DMS53 (cell line): ENCODE results near the gene FANCI.
A peak's percentile ranks its signal among the peaks of the same experiment; 100 is the strongest.
"Not testable (repeated sequence)": the region's sequence is repeated elsewhere in the genome, so short reads cannot be mapped to it uniquely, and the experiment has no call there.

Experiments
- DNase-seq: peaks from one replicate; lab custom pipeline; 2025; lab: John Stamatoyannopoulos, UW

Gene FANCI

DNA sequence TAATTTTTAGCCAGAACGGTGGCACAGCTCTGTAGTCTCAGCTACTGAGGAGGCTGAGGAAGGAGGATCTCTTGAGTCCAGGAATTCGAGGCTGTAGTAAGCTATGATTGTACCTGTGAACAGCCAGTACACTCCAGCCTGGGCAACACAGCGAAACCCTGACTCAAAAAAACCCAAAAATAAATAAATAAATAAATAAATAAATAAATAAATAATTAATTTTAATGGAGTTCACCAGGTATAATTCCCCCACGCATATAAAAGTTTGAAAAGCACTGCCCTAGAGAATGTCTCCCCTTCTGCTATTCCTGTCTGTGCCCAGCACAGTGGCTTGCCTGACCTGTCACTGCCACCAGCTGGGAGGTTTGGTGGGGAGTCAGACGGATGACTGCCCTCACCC lies 18.2 kb upstream of the FANCI start:
- no peak for DNase-seq

DNA sequence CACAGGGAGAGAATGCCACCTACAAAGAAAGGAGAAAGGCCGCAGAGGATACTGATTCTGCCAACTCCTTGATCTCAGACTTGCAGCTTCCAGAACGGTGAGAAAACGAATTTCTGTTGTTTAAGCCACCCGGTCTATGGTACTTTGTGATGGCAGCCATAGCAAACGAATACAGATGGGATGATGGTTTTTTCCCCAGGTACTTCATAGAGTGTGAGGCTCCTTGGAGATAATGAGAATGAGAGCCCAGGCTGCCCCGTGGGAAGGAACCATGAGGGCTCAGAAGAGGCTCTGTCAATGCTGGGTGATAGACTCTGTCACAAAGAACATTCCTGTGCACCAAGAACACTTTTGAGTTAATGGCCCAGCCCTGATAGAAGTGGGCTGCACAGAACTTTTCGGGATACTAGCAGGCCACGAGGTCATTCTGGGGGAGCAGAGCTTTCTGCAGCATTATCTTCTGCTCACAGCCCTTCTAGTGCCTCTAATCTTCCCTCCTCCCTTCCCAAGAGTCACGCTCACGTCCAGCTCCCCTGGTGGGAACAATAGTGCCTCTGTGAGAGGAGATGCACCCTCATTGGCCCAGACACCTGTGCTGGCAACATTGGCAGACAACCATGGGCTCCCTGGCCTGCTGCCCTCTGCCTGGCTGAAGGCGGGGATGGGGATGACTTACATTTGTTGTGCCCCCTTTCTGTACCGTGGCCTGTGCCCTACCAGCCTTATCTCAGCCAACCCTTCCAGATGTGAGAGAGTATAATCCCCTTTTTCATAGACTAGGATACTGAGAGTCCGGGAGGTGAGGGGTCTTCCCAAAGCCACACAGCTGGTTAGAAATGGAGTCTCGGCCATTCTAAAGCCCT lies 17.2 kb upstream of the FANCI start:
- DNase-seq: no peak

DNA sequence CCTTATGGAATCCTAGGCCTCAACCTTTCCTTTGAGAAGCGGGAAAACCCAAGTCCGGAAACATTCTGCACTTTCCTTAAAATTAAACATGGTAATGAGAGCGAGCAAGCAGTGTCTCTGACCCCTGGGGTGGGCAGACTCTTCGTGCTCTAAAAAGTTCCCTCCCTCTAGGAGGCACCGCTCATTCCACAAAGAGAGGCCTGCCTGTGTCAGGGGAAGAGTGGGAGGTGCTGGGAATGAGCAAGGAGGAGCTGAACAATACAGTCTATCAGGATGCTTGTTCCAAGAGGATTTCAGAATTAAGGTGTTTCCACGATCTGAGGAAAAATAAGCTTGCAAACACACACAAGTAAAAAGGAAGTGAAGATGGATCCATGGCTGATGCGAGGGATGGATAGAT lies 16.4 kb upstream of the FANCI start:
- no peak for DNase-seq

DNA sequence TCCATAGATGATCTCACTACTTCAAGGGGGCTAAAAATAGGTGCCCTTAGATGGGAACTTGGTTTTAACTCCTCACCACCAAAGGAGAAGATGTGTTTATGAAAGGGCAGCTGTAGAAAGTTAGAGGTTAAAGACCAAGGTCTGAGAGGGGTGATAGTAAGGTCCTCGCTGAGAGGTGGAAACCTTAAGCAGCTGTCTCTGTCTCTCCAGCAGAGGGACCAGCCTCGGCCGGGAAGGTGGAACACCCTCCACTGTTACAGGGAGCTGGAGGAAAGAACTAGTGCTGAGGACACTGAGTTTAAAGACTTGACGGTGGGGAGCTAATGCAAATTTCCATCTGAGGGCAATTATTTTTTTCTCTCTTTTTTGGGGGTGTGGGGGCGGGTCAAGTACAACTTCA lies 13.5 kb upstream of the FANCI start:
- no peak for DNase-seq

DNA sequence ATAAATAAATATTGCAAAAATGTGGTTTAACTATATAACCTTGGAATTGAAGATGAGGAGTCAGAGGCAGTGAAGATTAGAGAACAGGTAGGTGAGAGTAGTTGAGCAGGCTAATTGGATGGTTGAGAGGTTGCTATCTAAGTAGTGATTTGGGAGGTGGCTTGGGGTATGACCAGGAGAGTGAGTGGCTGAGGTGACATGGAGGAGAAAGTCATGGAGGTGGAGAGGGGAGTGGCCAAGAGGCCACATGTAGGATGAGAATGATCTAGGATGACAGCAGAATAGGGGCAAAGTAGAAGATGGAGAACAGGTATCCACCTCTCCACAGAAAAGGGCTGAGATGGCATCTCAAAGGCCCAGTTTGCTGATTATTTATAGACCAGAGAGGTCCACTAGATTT lies 11.9 kb upstream of the FANCI start:
- DNase-seq: no peak

DNA sequence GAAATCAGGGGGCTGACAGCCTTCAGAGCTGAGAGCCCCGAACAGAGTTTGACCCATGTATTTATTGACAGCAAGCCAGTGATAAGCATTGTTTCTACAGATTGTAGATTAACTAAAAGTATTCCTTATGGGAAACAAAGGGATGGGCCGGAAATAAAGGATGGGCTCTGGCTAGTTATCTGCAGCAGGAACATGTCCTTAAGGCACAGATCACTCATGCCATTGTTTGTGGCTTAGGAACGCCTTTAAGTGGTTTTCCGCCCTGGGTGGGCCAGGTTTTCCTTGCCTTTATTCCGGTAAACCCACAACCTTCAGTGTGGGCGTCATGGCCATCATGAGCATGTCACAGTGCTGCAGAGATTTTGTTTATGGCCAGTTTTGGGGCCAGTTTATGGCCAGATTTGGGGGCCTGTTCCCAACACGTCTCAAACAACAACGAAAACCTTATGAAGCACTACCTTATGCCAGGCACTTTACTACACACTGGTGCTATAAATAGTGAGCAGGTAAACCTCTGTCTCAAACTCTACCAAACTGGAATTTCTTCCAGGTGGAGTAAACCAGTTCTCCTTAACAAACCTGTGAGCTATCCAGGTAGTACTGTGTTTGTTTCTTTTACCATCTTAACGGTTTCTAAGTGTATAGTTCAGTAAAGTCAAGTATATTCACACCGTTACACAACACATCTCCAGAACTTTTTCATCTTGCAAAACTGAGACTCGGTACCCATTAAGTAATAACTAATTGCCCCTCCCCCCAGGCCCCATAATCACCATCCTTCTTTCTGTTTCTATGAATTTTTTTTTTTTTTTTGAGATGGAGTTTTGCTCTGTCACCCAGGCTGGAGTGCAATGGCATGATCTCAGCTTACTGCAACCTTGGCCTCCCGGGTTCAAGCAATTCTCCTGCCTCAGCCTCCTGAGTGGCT lies 3.6 kb upstream of the FANCI start:
- not testable (repeated sequence) for DNase-seq

DNA sequence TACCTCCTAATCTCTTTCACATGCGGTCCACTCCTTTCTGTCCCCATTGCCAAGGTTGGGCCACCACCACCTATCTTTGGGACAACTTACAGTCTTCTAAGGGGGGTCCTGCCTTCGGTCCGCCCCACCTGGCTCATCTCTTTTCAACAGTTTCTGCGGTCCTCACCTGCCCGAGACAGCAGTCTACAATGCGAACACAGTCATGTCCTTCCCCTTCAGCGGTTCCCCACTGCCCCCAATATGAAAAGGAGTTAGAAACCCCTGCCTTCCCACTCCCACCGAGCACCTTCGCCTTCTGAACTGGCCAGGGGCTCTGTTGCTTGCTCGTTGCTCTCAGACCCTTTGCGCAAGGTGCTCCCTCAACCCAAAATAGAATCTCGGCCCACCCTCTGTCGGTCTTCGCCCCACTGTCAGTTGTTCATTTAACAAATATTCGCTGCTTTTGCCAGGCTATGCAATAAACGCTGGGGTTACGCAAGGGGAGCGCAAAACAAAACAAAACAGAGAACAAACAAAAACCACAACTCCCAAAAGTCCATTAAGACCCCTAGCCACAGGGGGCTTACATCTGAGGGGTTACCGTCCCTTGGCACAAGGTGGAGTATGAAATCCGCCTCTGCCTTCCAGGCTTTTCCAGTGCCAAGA lies 611 bp upstream of the FANCI start:
- no peak for DNase-seq

DNA sequence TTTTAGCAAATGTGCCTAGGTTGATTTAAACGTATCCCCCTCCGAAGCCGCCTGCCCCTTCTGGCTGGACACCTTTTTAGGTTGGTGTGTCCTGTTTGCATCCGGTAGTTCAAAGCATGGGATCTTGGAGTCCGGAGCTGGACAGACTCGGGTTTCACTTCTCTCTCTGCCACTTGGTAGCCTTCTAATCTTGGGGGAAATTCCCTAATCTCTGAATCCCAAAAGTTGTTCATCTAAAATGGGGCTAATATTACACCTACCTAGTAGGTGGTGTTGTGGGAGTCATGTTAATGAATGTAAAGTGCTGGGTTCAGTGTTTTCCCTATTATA lies 760 bp downstream of the FANCI start:
- DNase-seq: peak; percentile 63

DNA sequence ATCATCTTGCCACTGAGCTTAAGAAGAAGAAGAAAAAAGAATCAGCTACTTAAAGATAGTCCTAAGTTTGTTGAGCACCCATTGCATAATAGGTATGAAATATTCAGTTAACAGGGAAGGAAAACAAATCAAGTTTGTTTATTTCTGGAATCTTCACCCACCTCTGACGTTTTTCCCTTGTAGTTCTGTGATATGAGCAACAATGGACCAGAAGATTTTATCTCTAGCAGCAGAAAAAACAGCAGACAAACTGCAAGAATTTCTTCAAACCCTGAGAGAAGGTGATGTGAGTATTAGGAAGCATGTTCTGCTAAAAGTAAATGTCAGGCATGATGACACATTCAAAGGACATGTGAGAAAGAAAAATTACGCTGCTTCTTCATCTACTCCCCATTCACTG lies 3.7 kb downstream of the FANCI start:
- DNase-seq: no peak

DNA sequence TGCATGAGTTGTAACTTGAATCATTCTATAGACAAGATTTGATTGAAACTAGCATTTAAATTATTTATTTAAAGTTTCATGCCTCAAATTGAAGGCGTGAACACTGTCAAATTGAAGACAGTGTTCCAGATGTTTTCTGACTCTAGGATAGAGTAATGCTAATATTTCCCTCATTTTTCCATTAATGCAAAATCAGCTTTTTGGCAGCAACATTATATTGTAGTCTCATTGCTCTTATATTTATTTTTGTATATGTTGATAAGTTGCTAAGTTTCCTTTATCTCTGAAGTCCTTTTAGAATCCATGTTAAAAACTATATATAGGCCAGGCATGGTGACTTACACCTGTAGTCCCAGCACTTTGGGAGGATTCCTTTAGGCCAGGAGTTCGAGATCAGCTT lies 4.8 kb downstream of the FANCI start:
- DNase-seq: no peak

DNA sequence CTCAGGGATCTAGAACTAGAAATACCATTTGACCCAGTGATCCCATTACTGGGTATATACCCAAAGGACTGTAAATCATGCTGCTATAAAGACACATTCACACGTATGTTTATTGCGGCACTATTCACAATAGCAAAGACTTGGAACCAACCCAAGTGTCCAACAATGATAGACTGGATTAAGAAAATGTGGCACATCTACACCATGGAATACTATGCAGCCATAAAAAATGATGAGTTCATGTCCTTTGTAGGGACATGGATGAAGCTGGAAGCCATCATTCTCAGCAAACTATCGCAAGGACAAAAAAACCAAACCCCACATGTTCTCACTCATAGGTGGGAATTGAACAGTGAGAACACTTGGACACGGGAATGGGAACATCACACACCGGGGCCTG lies 6.4 kb downstream of the FANCI start:
- not testable (repeated sequence) for DNase-seq

DNA sequence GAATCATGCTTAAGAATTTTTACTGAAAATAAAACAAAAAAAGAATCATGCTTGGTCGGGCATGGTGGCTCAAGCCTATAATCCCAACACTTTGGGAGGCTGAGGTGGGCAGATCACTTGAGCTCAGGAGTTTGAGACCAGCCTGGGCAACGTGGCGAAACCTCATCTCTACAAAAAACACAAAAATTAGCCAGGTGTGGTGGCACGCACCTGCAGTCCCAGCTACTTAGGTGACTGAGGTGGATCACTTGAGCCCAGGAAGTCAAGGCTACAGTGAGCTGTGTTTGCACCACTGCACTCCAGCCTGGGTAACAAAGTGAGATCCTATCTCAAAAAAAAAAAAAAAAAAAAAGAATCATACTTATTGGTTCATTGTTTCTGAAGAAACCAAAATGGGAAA lies 33.5 kb downstream of the FANCI start:
- DNase-seq: not testable (repeated sequence)

DNA sequence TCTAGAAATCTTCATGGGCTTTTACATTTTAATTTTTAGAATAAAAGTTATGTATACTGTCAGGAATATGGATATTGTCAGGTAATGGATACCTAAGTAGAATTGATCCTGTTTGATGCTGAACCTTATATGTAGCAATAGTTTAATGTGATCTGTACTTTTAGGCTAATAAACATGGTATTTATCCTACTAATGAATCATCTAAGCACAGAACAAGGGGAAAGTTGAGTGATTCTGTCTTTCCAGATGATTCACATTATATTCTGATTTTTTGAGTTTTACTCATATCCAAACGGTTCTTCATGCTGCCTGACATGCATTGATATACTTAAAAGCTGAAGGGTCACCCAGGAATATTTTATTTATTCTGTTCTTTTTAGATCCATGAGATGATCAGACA lies 34.5 kb downstream of the FANCI start:
- no peak for DNase-seq

DNA sequence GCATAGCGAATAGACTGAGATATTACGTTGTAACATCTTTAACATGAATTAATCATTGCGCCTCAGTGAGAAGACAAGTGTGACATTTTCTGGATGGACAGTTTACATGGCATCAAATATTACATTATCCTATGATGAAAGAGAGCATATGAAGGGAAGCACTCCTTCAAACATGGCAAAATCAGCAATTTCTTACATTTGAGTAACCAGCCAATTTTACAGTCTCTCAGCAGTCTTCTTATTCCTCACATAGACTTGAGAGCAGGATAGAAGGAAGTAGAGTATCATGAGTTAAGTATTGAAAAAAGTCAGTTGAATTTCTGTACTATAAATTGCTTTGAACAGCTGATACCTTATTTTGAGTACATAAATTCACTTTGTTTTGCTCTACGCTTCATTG lies 38.9 kb downstream of the FANCI start:
- no peak for DNase-seq

DNA sequence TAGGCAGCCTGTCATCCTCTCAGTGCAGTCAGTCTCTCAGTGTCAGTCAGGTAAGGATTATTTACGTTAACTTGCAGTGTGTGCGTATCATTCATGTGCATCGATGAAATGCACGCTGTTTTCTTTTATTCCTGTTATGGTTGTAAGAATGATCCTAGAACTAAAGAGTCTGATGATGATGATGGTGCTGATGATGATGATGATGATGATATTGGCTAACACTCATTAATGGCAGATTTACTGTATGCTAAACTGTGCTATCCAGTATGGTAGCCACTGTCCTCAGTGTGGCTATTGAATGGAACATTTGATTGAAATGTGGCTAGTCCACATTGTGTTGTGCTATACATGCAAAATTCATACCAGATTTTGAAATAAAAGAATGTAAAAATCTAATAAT lies 39.4 kb downstream of the FANCI start:
- DNase-seq: no peak

DNA sequence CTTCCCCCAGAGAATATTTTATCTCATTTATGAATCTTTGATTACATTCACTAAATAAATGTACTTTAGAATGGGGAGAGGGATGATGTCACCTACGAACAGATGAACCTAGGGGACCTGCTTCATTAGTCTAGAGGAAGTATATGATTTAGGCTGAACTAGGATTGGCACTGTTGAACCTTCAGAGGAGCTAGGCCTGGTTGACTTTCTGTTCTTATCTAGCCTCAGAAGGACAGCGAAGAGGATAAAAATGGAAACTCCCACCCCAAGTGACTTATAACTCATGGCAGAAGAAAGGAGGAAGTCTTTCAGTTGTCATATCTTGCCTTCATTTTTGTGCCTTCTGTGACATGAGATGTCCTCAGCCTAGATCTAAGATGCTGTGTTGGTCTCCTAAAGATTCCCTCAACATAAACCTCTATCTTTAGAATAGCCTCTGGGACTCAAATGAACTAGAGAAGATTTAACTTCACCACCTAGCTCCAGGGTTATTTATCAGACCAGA lies 48.2 kb downstream of the FANCI start:
- no peak for DNase-seq

DNA sequence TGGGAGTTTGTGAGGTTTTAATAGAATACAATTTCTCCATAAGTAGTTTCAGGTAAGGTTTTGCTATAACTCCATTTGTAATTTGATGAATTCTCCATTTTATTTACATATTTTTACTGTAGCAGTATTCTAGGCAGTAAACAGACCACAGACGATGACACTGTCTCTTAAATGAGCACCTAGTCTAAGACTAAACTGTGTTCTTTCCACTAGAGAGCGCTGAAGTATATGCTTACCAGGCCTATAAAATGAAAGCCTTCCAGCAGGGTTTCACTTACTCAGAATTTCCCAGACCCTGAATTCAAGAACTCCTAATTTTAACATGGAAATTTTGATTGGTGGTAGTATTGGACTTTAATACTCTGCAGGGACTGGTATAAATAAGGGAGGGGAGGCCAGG lies 49.2 kb downstream of the FANCI start:
- no peak for DNase-seq

DNA sequence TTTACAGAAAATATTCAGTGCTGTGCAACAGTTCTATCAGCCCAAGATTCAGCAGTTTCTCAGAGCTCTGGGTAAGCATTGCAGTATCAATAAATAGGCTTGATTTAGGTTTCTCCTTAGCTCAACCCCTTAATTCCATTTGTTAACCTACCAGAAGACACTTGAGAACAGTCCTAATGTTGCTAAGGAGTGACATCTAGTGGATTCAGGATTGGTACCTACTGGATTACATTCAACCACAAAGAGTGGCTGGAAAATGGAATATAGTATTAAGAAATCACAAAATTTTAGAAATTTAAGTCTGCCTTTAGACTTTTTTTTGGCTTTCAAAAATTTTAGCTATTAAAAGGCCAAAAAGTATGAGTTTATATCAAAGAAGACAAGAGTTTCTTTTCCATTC lies 56.1 kb downstream of the FANCI start:
- peak; percentile 19 for DNase-seq

DNA sequence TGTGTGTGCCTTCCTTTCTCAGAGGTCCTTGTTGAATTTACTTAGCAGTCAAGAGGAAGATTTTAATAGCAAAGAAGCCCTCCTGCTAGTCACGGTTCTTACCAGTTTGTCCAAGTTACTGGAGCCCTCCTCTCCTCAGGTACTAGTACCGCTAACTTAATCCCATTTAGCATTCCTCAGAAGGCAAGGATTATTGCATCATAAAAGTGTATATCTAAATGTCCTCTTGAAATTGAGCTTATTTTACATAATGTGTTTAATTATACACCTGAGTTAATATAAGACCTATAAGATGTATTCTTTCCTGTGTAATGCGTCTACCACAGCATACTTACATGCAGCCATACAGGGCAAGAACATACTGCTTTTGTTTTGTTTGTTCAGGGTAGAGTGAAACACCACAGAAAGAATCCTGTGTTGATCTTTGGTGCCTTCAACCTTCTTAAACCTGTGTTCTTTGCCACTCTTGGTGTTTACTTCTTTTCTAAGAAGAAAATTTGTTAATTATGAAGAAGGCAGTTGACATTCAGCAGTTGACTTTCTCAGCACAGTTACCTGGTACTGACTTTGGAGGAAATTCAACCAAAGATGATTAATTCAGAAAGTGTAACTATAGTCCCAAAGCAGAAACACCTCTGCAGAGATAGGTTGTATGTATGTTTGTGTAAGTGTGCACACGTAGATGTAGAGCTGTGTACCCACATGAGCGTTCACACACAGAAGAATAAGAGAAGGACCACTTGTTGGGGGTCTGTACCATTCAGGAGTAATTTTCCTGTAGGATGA lies 57.7 kb downstream of the FANCI start:
- DNase-seq: no peak

DNA sequence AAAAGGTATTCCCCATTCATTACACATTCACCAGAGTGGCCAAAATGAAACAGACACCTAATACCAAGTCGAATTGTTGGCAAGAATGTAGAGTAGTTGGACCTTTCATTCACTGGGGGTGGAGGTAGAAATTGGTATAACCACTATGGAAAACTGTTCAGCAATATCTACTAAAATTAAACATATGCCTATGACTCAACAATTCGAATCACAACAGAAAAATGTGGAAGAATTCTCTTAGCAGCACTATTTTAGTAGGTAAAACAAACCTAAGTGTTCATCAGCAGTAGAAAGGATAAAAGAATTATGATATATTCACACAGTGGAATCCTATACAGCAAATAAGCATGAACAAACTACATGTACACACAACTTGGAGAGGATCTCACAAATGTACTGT lies 60.2 kb downstream of the FANCI start:
- no peak for DNase-seq

DNA sequence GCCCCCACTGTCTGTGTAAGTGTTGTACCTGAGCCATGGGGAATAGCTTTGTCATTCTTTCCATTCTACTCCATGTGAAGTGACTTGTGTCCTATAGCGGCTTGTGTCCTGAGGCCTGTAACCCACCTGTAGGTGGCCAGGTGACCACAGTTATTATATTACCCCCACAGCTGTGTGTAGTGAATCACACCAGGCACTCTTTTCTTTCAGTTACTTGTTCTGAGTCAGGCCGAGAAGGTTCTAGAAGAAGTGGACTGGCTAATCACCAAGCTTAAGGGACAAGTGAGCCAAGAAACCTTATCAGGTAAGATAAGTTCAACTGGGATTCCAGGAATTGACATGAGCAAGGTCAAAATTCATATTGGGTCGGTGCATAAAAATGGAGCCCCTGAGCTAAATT lies 61.6 kb downstream of the FANCI start:
- DNase-seq: no peak
